Stomach (tissue), 9 donors: ENCODE results near the gene FNTB. TPM values are rescaled to one million over a fixed set of nuclear protein-coding genes. Genes with fewer than 3 reads are reported as not detected.
A peak's percentile ranks its signal among the peaks of the same experiment; 100 is the strongest.

ENCODE experiments used
- DNase-seq, 2 donors: peaks; one replicate each; pipeline versions ENCODE4 v3.0.0 to v3.0.0-alpha.2; 2013 to 2019
- H3K27ac ChIP-seq, 5 donors: fragments of 200-600 bp in 4 of 5; sonication (generic) in 4 of 5; one replicate each; pipeline ENCODE4 v1.5.1; 2013 to 2019; ENCODE audit warnings: mild to moderate bottlenecking in 1 of 5, moderate library complexity in 1 of 5
- H3K27me3 ChIP-seq, 3 donors: fragments of 200-600 bp; sonication (generic); one replicate each; pipeline ENCODE4 v1.5.1; 2017 to 2019; ENCODE audit warnings: mixed run types in 1 of 3
- H3K36me3 ChIP-seq, 4 donors: fragments of 200-600 bp; sonication (generic); 1 replicate in 3 of 4; 2 replicates in 1 of 4; pipeline ENCODE4 v1.5.1; 2016 to 2019
- H3K4me1 ChIP-seq, 4 donors: fragments of 200-600 bp; sonication (generic); one replicate each; pipeline ENCODE4 v1.5.1; 2016 to 2019
- H3K4me3 ChIP-seq, 4 donors: fragments of 200-600 bp; sonication (generic) in 3 of 4; one replicate each; pipeline ENCODE4 v1.5.1; 2016 to 2019; ENCODE audit warnings: mild to moderate bottlenecking in 1 of 4
- H3K9me3 ChIP-seq, 4 donors: fragments of 200-600 bp; sonication (generic); one replicate each; pipeline ENCODE4 v1.5.1; 2016 to 2019
- EP300 ChIP-seq: sonication (generic); formaldehyde crosslinking; IDR thresholded peaks from one replicate; pipeline ENCODE4 v1.6.1; 2017; ENCODE audit warnings: antibody characterized with exemption
- POLR2A ChIP-seq, 4 donors: fragments of 450-650 bp; IDR thresholded peaks; one replicate each; pipeline ENCODE4 v1.6.1; 2016; ENCODE audit warnings: antibody characterized with exemption in 4 of 4, control low read depth in 2 of 4, mild to moderate bottlenecking in 1 of 4, moderate library complexity in 1 of 4
- POLR2AphosphoS5 ChIP-seq, 3 donors: sonication (generic); formaldehyde crosslinking; IDR thresholded peaks; one replicate each; pipeline ENCODE4 v1.6.1; 2016; ENCODE audit warnings: antibody characterized with exemption in 3 of 3
- WGBS, 5 donors: extraction: QIAGEN DNeasy Blood & Tissue Kit in 3 of 5; methylation state at CpG; one replicate each; pipeline versions ENCODE4 v1.1.5 to v1.1.7; 2013 to 2018; 5-methylcytosine and 5-hydroxymethylcytosine counted together
- intact Hi-C: fragments of 100-400 bp; cut with DNase I; formaldehyde crosslinking; loops from one replicate; pipeline ENCODE4 v1.15.1; 2023; ENCODE audit warnings: low total_unique reads
- polyA plus RNA-seq, 3 donors: library from polyadenylated mRNA; stranded (reverse); fragments of 200-250 nt; gene quantifications; one replicate each; pipeline ENCODE4 v1.2.3, GENCODE V29; 2013
- total RNA-seq, 5 donors: library from RNA; depleted of rRNA; stranded (reverse); fragments of >200 nt; gene quantifications; one replicate each; pipeline versions ENCODE4 v1.1.0 to v1.2.3, GENCODE V29; 2014 to 2016
- TF ChIP-seq, protein P1 (sequence below), 7 experiments: fragments of 450-650 bp in 4 of 7; fragments of 200-600 bp in 3 of 7; sonication (generic) in 3 of 7; IDR thresholded peaks; one replicate each; pipeline ENCODE4 v1.5.1; 2016 to 2019; ENCODE audit warnings: antibody characterized with exemption in 7 of 7, control low read depth in 2 of 7, mild to moderate bottlenecking in 1 of 7
- donor health status: healthy with polysubstance abuse.
- donor health status: Bipolar disorder and iron deficiency.
- donor health status: healthy.

Gene FNTB
- total and polyA plus RNA-seq, 8 donors: 2.9 to 18.3 (median 6.3) TPM; not detected in 1

DNA sequence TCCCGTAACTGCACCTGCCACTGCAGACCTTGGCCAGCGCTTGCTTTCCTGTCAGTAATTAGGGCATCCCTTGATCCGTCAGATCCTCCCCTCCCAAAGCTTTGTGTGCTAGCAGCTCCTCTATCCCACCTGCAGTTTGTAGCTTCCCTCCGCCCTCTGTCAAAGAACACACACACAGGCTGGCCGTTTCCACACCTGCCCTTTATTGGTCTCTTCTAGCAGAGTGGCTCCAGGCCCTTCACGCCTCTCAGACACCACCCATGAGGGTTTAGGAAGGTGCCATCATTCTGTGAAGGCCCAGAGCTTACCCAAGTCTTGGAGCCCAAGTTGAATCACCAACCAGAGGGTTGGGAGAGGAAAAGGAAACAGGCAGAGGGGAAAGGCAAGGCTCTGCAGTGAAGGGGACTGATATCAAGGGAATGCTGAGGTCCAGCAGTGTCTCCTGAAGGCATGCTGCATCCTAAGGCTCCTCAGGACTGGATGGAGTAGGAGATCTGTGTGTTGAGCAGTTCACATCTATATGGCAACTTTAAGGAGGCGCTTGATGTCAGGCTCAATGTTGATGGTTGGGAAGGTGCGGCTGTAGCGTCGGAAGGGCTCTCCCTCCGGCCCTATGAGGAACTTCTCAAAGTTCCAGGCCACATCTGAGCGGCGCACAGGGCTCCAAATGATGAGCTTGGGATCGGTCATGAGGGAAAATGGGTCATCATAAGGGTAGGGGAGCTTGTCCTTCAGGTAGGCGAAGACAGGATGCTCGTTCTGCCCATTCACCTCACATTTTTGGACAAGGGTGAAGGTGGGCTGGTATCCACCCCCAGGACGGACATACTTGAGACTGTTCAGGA is 47.5 kb upstream of the FNTB start:
- peak overlapping the region; percentile 1 to 78 (median 62) for H3K27ac ChIP-seq
- H3K9me3 ChIP-seq: no peaks in the 10 kb centered on the region
- H3K36me3 ChIP-seq: peaks cover 10 to 44% (median 36%) of the 10 kb centered on the region in 4 donors
- intact Hi-C loops: no loop called here
- H3K4me1 ChIP-seq: peaks cover 4 to 76% (median 52%) of the 10 kb centered on the region in 4 donors
- DNase-seq: no peak
- TF ChIP-seq, protein P1, sequence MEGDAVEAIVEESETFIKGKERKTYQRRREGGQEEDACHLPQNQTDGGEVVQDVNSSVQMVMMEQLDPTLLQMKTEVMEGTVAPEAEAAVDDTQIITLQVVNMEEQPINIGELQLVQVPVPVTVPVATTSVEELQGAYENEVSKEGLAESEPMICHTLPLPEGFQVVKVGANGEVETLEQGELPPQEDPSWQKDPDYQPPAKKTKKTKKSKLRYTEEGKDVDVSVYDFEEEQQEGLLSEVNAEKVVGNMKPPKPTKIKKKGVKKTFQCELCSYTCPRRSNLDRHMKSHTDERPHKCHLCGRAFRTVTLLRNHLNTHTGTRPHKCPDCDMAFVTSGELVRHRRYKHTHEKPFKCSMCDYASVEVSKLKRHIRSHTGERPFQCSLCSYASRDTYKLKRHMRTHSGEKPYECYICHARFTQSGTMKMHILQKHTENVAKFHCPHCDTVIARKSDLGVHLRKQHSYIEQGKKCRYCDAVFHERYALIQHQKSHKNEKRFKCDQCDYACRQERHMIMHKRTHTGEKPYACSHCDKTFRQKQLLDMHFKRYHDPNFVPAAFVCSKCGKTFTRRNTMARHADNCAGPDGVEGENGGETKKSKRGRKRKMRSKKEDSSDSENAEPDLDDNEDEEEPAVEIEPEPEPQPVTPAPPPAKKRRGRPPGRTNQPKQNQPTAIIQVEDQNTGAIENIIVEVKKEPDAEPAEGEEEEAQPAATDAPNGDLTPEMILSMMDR (IDR thresholded peaks at IDR 0.05): no peak
- no peak for TF ChIP-seq EP300
- TF ChIP-seq POLR2A (IDR thresholded peaks at IDR 0.05): no peak
- TF ChIP-seq POLR2AphosphoS5 (IDR thresholded peaks at IDR 0.05): no peak
- peak overlapping the region in 1 of 4 donors; percentile 43 for H3K4me3 ChIP-seq
- H3K27me3 ChIP-seq: no peaks in the 10 kb centered on the region
- WGBS, 5 donors: 85 to 91% (median 89%) methylated on average over 17 of the region's 17 CpGs

DNA sequence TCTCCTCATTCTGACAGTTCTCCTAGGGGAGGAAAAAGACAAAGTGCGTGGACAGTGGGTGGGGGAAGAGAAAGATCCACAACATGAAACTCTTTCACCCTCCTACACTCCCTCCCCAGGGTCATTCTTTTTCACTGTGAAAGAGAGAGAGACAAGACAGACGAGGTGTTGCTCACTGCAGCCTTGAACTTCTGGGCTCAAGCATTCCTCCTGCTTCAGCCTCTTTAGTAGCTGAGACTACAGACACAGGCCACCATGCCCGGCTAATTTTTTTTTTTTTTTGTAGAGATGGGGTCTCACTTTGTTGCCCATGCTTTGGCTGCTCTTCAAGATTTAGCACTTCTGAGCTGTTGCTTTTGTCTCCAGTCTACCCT is 46.9 kb upstream of the FNTB start:
- Histone ChIP-seq H3K4me1 (peaks cover 5 to 76% (median 52%) of the 10 kb centered on the region in 4 donors), H3K27ac (peak overlapping the region in 4 of 5 donors; percentile 1 to 78 (median 48)), H3K27me3 (no peaks in the 10 kb centered on the region), H3K36me3 (peaks cover 10 to 38% (median 35%) of the 10 kb centered on the region in 4 donors), H3K9me3 (no peaks in the 10 kb centered on the region), H3K4me3 (peak overlapping the region in 2 of 4 donors; percentile 34 to 43)
- DNase-seq: no peak
- 77 to 88% (median 81%) methylated on average over 3 of the region's 3 CpGs for WGBS, 5 donors
- TF ChIP-seq POLR2AphosphoS5 (IDR thresholded peaks at IDR 0.05) (no peak), EP300 (no peak), POLR2A (IDR thresholded peaks at IDR 0.05) (no peak)
- TF ChIP-seq, protein P1 (IDR thresholded peaks at IDR 0.05): no peak
- intact Hi-C loops: no loop called here

DNA sequence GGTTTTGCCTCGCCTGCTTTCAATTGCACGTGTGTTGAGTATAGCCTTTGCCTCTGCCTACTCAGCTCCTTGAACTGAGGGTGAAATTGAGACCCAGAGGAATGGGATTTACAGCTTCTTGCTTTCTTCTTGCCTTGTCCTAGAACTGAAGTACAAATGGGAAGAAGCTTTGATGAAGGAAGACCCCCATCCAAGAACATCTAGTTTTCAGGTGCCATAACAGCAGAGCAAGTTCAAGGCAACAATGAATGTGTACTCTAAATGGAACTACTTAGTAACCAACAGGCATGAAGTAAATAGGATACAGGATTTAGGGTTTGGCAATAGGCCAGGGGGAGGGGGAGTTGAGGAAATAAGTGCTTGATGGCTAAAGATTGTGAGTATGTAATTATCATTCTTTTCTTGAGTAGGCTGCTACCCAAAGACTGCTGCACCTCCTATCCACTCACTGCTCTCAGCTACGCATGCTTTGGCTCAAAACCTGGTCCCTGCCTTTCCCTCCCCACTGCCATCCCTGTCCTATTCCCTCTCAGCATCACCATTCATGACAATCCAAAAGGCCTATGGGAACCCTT is 46.3 kb upstream of the FNTB start:
- Histone ChIP-seq H3K27me3 (no peaks in the 10 kb centered on the region), H3K4me1 (peaks cover 5 to 70% (median 49%) of the 10 kb centered on the region in 4 donors), H3K9me3 (no peaks in the 10 kb centered on the region), H3K4me3 (peak overlapping the region in 3 of 4 donors; percentile 34 to 45 (median 43)), H3K36me3 (peaks cover 10 to 41% (median 31%) of the 10 kb centered on the region in 4 donors), H3K27ac (peak overlapping the region; percentile 41 to 85 (median 78))
- 85 to 94% (median 90%) methylated on average over 3 of the region's 3 CpGs for WGBS, 5 donors
- TF ChIP-seq POLR2A (IDR thresholded peaks at IDR 0.05) (no peak), EP300 (no peak), POLR2AphosphoS5 (IDR thresholded peaks at IDR 0.05) (no peak)
- TF ChIP-seq, protein P1 (IDR thresholded peaks at IDR 0.05): no peak
- DNase-seq: no peak
- intact Hi-C loops: no loop called here

DNA sequence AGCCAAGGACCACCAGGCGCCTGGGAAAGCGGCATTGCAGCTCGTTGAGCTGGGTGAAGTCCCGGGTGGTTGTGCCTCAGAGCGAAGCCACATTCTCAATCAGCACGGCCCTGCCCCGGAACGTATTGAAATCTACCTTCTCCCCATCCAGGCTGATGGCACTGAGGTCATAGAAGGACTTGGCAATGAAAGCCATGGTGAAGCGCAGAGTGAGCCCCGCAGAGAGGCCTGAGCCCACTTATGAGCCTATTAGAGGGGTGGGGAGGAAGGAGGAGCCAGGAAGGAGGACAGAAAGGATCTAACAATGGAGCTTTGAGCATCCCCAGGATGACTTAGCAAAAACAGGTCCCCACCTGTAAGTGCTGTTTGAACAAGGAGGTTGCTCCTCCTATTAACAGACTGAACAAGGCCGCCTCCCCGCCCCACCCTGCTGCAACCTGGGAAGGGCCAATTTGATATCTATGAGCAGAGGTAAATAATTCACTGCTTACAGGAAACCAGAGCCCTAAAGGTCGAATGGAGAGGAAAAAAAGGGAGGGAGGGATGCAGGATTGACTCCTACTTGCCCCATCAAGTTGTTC is 44.1 kb upstream of the FNTB start, which contains the start of gene GPX2:
TSS of gene GPX2 (minus strand) at position 215 of the 581 bp plus-strand sequence. CDS start at position 196, 19 bp downstream.
- Histone ChIP-seq H3K27ac (peak within 1 kb of the TSS; percentile 69 to 85 (median 79)), H3K36me3 (peaks cover 10 to 57% (median 36%) of the 10 kb centered on the region in 4 donors), H3K27me3 (no peaks in the 10 kb centered on the region), H3K4me1 (peaks cover 5 to 48% (median 38%) of the 10 kb centered on the region in 4 donors), H3K9me3 (no peaks in the 10 kb centered on the region), H3K4me3 (peak within 1 kb of the TSS; percentile 21 to 45 (median 38))
- peak; percentile 84 to 91 for DNase-seq
- no peak for TF ChIP-seq EP300
- TF ChIP-seq, protein P1 (IDR thresholded peaks at IDR 0.05): no peak
- TF ChIP-seq POLR2A (IDR thresholded peaks at IDR 0.05): peak in 1 of 4 donors; percentile 72
- TF ChIP-seq POLR2AphosphoS5 (IDR thresholded peaks at IDR 0.05): peak in 2 of 3 donors; percentile 74 to 82
- 41 to 69% (median 52%) methylated on average over 13 of the region's 13 CpGs for WGBS, 5 donors
- intact Hi-C loops: no loop called here
